HL-60 (cell line): ENCODE measurements around the gene NOXO1.

ENCODE experiments used
- GABPA ChIP-seq: IDR thresholded peaks from 2 replicates; pipeline ENCODE4 v1.6.1; 2012; ENCODE audit warnings: low read depth
- POLR2AphosphoS5 ChIP-seq: IDR thresholded peaks from 2 replicates; pipeline ENCODE4 v1.6.1; 2012; ENCODE audit warnings: low read depth
- SPI1 ChIP-seq: IDR thresholded peaks from 2 replicates; pipeline ENCODE4 v1.6.1; 2012; ENCODE audit warnings: low read depth, mild to moderate bottlenecking, borderline replicate concordance
- TF ChIP-seq, protein P1 (sequence below): IDR thresholded peaks from one replicate; pipeline ENCODE4 v1.5.1; 2011; ENCODE audit warnings: low read length, control low read depth, inconsistent platforms; ENCODE audit not compliant: insufficient read depth
- TF ChIP-seq, protein P2 (sequence below): IDR thresholded peaks from 2 replicates; pipeline ENCODE4 v1.6.1; 2012; ENCODE audit warnings: low read depth; ENCODE audit not compliant: insufficient replicate concordance

DNA sequence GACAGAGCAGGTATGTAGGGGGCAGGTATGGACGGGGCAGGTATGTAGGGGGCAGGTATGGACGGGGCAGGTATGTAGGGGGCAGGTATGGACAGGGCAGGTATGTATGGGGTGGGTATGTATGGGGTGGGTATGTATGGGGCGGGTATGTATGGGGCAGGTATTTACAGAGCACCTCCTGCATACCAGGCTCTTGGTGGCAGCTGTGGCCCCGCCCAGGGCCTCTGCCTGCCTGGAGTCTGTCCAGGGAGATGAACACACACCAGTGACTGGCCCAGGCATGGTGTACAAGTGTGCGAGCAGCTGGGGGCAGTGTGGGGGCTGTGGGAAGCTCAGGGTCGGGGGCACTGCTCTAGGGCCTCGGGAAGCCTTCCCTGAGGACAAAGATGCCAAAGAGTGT lies 31.2 kb downstream of the NOXO1 start:
- no peak for TF ChIP-seq POLR2AphosphoS5
- TF ChIP-seq, protein P1, sequence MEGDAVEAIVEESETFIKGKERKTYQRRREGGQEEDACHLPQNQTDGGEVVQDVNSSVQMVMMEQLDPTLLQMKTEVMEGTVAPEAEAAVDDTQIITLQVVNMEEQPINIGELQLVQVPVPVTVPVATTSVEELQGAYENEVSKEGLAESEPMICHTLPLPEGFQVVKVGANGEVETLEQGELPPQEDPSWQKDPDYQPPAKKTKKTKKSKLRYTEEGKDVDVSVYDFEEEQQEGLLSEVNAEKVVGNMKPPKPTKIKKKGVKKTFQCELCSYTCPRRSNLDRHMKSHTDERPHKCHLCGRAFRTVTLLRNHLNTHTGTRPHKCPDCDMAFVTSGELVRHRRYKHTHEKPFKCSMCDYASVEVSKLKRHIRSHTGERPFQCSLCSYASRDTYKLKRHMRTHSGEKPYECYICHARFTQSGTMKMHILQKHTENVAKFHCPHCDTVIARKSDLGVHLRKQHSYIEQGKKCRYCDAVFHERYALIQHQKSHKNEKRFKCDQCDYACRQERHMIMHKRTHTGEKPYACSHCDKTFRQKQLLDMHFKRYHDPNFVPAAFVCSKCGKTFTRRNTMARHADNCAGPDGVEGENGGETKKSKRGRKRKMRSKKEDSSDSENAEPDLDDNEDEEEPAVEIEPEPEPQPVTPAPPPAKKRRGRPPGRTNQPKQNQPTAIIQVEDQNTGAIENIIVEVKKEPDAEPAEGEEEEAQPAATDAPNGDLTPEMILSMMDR, result no peak
- no peak for TF ChIP-seq SPI1
- no peak for TF ChIP-seq GABPA
- TF ChIP-seq, protein P2, sequence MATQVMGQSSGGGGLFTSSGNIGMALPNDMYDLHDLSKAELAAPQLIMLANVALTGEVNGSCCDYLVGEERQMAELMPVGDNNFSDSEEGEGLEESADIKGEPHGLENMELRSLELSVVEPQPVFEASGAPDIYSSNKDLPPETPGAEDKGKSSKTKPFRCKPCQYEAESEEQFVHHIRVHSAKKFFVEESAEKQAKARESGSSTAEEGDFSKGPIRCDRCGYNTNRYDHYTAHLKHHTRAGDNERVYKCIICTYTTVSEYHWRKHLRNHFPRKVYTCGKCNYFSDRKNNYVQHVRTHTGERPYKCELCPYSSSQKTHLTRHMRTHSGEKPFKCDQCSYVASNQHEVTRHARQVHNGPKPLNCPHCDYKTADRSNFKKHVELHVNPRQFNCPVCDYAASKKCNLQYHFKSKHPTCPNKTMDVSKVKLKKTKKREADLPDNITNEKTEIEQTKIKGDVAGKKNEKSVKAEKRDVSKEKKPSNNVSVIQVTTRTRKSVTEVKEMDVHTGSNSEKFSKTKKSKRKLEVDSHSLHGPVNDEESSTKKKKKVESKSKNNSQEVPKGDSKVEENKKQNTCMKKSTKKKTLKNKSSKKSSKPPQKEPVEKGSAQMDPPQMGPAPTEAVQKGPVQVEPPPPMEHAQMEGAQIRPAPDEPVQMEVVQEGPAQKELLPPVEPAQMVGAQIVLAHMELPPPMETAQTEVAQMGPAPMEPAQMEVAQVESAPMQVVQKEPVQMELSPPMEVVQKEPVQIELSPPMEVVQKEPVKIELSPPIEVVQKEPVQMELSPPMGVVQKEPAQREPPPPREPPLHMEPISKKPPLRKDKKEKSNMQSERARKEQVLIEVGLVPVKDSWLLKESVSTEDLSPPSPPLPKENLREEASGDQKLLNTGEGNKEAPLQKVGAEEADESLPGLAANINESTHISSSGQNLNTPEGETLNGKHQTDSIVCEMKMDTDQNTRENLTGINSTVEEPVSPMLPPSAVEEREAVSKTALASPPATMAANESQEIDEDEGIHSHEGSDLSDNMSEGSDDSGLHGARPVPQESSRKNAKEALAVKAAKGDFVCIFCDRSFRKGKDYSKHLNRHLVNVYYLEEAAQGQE, result no peak
